Hindlimb muscle (tissue), 1 donor: Measurements from ENCODE around the gene PTPRE. TPM values are rescaled to one million over a fixed set of nuclear protein-coding genes. Genes with fewer than 3 reads are reported as not detected.

Experiments
- DNase-seq: peaks from one replicate; pipeline ENCODE4 v3.0.0-alpha.2; 2013
- polyA plus RNA-seq: library from polyadenylated mRNA; unstranded; fragments of 120-200 nt; gene quantifications from one replicate; pipeline ENCODE4 v1.2.1, GENCODE V29; 2013; ENCODE audit not compliant: insufficient read length

Gene PTPRE
- polyA plus RNA-seq, 1 donor, result 5.5 TPM

DNA sequence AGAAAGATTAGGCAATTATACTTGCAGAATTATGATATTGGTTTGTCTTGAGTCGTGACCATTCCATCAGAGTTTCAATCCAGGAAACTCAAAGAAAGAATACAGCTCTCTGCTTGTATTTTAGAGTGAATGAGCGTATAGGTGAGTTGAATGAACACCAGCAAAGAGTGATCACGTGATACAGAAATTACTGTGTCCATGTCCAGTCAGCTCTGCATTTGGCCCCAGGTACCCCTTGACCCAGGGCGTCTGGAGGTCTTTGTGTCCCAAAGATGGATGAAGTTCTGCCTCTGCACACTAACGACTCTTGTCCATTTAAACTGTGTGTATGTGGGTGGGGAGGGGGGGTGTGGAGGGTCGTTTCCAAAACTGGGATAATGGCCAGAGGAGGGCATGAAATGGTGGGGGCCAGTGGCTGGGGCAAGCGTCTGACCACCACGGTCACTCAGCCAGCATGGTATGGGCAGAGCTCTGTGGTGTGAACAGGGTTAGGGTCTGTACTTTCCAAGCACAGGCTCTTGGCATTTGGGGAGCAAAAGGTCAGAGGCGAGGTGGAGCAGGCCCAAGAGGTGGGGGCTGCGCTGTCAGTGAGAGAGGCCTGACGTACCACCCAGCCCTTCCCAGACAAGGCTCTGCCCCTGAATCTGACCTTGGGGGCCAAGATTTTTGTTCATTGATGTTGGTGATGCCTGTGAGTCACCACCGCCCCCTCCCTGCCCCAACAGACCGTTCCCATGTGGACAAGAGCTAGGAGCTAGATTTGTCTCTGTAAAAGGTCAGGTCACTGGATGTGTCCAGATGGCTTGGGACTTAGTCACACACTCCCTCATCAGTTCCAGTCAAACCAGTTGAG lies 1.4 kb downstream of the PTPRE start:
- no peak for DNase-seq

DNA sequence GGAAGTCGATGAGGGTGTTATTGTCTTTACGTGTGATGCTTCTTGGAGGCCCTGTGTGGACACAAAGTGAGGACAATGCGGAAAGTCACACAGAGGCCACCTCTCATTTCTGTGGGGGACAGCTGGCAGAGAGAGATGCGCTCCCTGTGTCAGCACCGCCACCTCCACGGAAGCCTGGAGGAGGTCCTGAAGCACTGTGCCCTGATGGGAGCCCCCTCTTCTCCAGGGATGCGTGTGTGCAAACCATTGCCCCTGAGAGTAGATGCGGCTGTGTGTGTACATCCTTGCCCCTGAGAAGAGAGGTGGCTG lies 2.0 kb downstream of the PTPRE start:
- DNase-seq, result no peak

DNA sequence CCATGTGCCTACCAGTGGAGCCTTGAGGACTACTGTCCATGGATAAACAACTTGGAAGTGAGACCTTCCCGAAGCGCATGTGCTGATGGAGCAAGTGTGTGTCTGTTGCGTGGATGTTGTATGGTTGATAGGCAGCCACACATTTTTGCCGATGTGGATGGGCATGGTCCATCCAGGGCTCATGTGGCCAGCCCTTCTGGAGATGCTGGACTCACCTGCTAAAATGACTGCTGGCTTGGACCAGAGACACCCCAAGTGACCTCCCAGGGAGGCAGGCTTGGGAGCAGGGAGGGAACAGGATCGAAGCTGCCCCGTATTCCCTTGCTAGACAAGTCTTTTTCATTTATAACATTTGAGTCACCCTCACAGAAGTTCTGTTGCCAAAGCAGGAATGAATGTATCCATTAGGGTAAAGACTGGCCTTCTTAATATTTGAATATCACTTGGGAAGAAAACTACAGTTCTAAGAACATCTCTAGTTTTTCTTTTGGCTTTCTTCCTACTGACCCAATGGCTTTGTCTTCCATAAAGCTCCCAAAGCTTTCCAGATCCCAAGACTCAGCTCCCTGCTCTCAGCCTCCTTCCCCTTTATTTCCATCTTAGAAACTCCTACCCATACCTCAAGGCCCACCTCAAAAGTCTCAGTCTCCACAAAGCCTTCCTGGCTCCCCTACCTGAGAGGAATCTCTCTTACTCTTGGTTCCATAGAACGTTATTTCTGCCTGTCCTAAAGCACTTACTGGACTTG lies 3.0 kb downstream of the PTPRE start:
- DNase-seq, result no peak

DNA sequence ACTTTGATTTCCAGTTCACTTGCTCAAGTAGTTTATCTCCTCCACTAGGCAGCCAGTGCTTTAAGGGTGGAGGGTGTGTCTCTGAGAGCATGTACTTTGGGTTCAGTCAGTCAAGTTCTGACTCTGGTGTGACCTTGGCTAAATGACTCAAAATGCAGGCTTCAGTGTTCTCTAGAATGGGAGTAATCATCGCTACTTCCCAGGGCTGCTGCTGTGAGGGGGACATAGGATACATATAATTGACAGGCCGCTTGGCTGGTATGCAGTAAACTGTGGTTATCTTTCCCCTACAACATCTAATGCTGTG lies 3.5 kb downstream of the PTPRE start:
- no peak for DNase-seq

DNA sequence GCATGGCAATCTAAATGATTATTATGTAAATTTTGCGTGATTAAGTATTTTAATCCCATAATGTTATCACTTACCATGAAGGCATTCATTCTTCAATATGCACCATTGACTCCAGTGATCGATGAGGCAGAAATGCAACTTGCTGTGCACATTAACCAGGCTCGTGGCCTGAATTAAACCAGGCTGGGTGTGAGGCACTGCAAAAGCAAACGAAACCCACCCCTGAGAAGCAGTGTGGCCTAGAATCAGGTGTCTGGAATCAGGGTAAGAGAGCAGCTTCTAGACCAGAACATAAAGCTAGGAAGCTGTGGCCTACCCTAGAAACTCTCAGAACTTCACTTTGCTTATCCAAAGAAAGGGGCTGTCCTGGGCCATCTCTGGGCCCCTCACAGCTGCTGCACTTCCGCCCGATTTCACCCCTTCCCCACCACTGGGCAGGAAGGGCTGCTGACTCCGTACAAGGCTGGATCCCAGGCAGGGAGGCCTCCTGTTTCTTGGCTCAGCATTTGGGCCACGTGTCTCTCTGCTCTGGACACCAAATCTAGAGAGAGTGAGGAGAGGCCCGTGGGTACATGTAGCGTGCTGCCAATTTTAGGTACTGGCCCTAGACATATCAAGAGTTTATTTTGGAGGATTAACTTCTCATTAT lies 4.4 kb downstream of the PTPRE start:
- DNase-seq, result no peak

DNA sequence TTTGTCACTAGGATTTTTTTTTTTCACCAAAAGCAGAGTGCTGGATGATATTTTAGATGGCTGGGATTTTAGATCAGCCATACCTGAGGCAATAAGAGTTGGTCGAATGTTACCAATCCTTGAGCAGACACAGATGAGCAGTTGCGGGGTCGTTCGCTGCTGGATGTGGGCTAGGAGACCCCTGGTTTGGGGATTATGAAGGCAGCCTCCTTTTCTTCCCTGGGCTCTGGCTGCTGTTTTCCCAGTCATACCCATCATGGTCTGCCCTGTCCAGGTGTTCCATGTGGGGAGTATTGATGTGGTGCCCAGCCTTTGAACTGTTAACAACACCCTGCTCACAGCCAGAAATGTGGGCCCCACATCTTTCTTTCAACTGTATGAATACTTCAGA lies 5.0 kb downstream of the PTPRE start:
- DNase-seq, result no peak

DNA sequence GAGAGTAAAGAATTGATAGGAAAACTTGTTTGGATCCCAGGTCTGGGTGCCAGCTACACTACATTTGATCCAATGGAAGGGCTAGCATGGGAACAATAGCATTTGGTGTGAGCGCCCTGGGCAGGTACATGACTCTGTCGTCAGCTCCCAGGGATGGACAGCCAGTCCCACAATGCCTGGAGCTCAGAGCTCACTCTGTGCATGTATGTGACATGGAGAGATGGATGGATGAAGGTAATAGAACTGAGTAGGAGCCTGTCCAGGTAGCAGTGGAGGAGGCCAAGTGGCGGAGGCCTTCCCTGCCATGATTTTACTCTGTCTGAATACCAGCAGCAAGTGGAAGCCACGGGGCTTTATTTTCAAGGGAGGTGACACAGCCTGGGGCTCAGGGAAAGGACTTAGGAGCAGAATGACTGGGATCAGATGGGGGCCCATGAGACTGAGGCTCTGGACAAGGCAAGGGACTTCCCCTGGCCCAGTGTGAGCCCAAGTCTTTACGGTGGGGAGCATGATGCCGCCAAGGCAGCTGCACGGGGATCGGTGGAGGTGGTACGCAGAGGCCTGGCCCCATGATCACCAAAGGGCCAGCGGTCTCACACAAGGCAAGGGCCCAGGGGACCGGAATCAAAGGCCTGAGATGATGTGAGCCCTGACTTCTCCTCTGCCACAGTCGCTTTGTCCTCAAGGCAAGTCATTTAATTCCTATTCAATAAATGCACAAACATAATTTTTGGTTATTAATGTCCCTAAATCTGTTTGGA lies 5.9 kb downstream of the PTPRE start:
- DNase-seq, result no peak

DNA sequence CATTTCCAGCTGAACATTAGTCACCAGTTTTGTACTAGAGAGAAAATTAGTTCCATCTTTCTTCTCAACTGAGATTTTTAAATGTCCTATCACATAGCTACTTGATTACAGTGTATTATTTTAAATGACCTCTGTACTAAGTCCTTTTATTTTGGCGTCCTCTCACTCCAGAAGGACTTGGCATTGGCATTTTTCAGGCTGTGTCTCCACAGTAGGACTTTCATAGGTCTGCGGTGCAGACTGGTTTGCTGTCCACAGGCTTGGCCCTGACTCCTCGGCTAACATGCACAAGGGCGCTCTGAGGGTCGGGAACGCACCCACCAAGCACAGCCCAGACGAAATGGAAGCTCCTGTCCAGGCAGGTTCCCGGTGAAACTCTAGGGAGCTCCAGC lies 6.5 kb downstream of the PTPRE start:
- no peak for DNase-seq

DNA sequence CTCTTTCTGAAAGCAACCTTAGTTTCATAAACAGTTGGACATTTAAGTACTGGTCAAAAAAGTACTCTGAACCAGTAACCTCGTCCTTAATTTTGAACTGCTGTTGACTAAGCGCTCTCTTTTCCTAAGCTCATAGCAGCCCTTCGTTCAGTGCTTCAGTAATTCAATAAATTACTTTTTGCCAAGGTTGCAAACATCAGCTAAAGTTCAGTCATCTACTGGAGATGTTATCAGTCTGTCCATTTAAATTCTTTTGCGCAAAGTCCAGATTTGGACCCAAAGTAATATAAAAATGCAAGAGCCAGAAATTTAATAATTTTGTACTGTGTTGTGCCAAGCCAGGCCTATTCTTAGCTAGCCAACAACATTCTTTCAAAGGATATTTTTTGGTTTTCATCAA lies 8.4 kb downstream of the PTPRE start:
- DNase-seq, result no peak

DNA sequence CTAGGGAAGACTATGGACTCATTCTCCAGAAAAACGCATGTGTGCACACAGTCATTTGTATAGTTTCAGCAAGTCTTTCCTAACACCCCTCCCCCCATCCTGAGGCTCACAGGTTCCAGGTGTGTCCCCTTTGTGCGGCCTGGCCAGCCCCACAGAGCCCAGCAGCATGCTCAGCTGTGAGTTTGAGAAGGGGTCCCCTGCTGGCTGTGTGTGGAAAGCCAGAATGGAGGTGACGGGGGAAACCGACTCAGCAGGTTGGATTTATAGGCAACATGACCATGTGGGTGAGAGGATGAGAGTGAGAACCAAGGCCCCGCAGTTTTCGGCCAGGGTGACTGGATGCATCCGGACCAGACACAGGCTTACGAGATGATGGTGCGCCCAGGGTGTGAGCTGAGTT lies 9.9 kb downstream of the PTPRE start:
- no peak for DNase-seq

DNA sequence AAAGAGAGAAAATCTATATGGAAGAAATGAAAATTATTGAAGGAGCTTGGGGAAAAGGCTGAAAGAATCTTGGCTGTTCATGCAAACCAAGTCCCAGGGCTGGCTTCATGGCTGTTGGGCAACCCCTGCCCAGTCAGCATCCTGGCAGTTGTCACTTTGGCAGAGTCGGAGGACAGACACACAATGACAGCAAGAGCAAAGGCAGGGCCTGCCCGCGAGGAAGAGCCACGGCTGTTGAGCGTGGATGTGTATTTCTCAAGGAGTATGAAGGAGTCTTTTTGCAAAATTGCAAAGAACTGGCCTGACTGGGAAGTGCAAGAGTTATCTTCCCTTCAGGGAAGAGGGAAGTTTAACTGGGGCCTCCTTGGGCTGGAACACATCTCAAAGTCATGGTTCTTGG lies 11.7 kb downstream of the PTPRE start:
- DNase-seq, result no peak

DNA sequence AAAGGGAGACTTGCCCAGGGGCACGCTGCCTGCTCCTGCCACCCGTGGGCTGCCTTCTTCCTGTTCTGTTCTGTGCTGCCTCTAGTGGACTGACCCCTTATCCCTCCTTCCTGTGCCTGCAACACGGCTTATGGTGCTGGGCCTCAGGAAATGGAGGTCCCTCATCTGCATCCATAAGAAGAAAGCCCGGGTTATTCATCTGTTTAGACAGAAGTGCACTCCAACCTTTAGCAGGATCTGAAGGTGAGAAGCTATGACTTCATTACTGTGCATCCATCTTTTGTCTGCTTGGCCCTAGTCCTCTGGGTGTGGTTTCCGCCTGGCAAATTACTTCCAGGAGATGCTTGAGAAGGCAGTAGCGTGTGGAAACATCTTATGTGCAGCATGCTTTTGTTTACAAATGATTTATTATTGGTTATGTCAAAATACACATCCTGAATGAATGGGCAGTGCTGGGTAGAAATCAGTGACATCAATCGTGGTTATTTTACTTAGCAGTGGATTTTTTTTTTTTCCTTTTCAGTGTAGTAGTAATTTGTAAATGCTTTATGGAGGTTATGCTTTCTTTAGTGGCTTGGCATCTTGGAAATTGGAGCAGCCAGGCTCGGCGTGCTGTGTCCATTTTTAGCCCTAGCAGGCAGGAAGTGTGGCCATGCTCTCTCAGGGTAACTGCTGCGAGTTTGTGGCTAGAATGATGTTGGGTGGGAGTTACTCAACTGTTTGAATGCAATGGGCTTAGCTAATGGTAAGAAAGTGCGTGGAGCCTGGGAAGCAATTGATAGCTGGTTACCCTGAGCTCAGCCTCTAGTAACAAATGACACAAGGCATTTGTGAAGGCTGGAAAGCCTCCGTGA lies 12.7 kb downstream of the PTPRE start:
- no peak for DNase-seq

DNA sequence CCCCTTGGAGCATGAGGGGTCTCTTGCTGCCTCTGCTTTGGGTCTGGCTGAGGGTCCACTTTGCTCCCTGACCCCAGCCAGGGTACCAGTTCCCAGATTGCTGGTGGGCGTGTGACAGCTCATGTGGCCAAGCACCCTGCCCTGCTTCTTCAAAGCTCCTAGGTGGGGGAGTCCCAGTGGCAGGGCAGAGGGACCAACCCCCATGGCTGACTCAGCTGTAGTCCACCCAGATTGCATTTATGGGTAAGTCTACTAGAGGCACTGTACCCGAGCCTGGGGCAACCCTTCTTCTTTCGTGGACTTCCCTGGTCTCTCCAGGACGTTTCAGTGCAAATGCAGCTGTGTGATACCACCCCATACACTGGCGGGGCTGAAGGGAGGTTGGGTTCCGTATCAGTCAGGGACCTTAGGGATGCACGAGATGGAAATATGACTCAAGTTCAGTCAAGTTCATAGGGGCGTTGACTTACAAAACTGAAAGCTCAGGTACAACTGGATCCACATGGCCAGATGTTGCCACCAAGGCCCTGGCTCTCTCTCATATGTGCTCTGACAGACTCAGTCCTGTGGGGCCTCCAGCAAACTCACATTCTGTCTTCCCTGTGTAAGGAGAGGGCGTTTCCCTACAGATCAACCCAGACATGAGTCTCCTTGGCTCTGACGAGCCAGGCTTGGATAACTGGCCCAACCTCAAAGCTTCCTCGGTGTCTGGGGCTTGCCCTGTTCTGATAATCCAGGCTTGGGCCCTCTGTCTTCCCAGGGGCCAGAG lies 13.6 kb downstream of the PTPRE start:
- no peak for DNase-seq

DNA sequence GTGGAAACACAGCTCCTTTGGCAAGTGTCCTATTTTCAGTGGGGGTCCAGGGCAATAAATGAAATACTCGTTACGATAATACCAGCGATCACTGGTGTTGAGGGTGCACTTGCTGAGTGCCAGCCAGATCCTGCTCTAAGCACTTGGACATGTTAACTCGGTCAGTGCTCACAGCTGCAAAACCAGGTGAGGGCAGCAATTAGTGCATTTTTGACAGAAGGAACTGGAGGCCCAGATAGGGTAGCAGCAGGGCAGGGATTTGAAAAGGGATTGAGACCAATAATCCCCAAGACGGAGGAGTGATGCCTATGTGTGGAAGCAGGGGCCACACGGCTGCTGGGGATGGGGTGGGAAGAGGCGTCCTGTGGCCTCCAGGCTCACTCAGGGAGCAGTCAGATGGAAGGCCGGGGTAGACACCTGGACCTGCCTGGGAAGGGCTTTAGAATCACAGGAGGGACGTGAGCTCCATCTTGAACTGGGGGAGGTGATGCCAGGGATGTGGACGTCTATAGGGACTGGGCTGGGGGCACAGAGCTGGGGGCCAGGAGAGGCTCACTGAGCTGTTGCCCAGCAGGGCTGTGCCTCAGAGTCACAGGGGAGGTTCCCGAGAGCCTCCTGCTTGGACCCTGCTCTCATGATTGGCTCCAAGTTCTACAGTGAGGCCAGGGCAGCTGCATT lies 14.3 kb downstream of the PTPRE start:
- no peak for DNase-seq

DNA sequence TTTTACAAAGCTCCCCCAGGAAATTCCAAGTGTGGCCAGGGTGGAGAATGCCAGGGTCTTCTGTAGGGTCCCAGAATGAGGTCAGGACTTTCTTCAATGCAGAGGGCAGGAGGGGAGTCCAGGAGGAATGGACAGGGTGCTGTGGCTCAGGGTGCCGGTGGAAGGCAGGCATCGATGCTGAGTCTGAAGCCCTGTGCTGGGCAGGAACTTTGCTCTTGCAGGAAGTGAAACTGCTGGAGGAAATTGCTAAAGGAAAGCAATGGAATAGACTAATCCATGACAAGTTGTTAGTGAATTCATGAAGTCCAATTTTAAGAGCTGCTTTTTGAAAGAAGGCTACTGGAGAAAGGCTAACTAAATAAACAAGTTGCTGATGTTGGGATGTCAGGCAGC lies 14.8 kb downstream of the PTPRE start:
- DNase-seq, result no peak

DNA sequence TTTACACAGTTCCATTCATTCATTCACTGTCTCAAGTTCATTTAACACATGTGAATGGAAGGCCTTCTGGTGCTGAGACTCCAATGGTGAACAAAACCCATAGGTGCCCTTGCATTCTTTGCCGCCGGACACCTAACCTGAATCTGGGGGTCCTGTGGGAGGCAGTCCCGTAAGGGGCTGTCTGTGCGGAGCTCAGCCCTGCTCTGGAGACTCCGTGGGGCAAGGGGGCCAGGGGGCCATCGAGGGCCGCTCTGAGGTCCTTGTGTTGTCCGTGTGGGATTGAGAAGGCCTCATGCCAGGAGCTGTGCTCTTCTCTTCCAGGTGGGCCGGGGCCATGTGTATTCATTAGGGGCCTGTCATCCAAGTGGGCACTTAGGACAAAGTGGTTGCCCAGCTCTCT lies 15.3 kb downstream of the PTPRE start:
- DNase-seq, result no peak

DNA sequence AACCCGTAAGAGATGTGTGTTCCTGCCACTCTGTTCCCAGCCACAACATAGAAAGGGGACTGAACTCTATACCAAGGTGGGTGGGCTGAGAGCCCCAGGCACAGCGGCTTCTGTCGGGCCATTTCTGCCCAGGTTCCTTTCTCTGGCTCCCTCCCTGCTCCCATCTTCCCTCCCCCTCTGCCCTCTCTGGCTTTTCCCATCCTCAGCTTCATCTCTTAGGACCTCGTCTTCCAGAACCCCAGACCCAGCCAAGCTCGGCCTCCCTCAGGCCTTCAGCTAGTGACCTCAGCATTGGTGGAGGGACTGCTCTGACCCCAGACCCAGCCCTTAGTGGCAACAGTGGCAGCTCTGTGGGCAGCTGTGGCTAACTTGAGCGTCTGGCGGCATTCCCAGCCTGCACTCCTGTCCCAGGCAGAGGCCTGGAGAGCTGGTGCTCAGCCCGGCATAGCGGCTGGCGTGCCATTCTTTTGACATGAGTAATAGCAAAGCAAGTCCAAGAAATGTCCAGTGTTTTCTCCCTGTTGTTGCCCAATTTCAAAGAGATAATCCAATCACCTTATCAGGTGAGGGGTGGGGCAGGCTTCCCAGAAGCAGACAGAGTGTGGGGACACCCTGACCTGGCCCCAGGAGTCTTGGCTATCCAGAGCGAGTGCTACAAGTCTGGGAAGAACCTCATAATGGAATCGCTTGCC lies 15.9 kb downstream of the PTPRE start:
- no peak for DNase-seq

DNA sequence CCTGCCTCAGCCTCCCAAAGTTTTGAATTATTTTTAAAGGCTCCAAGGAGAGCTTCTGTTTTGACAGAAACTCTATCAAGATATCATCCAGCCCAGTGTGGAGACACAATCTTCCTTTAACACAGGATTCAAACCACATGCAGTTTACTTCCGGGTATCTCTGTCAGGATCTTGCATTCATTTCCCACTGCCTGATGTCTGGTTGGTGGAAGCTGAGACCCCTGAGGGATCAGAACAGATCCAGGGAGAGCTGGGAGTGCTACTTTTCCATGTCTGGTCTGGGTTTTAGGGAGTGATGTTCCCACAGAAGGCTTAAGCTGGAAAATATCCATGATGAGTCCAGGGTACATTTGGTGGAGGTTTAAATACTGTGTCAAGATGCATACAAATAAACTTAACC lies 16.7 kb downstream of the PTPRE start:
- DNase-seq, result no peak

DNA sequence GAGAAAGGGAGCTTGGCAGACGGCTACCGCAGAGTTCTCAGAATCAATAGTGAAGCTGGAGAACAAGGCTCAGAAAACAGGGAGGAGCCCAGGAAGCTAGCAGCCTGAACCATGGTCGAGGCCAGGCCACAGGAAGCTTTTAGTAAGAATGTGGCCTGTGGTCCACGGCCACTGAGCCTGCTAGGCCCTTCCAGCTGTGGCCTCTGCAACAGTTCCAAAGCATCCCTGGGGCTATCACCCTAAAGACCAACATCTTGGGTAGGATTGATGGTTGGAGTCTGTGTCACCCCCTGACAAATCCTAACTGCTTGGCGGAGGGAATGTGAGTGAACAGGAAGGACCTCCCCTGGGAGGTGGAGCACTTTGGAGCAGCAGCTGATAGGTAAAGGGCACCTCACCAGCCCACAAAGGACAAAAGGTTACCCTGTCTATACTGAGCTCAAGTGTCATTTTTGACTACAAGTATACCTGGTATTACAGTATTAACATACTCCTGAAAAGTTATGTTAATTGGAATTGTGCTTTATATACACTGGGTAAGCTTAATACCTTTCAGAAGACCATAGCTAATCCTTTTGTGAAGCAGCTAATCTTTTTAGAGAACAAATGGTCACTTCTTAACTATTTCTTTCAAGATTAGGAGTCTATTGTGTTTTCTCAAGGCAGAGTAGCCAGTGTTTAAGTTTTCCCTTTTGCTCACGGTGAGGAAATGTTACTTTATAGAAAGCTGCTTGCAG lies 18.7 kb downstream of the PTPRE start:
- DNase-seq, result no peak

DNA sequence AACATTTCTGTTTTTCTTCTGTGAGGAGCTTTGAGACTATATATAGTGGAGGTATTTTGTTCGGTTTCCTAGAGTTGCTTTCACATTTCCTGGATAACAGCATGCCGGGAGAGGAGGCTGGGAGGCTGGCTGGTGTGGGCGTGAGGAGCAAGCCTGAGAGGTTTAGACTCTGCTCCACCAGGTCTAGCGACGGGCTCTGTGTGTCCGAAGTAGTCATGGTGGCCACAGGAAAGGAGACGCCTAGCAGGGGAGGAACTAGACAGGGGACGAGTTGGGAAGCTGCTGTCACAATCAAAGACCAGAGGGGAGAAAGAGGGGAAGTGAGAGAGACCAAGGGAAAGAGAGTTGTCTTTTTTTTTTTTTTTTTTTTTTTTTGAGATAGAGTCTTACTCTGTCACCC lies 19.6 kb downstream of the PTPRE start:
- no peak for DNase-seq
